CD14-positive monocyte (primary cell): ENCODE results near the gene FAM117B. TPM values are rescaled to one million over a fixed set of nuclear protein-coding genes. Genes with fewer than 3 reads are reported as not detected.

ENCODE experiments used
- DNase-seq, 3 donors: peaks; one replicate each; pipeline ENCODE4 v3.0.0-alpha.2; 2011 to 2022
- H2AFZ ChIP-seq: 2 replicates; pipeline ENCODE4 v1.6.0; 2012; ENCODE audit warnings: mild to moderate bottlenecking, low read depth, low read length, inconsistent platforms; ENCODE audit not compliant: insufficient read depth, poor library complexity, severe bottlenecking
- H3K27ac ChIP-seq, 2 donors: 1 replicate in 1 of 2; 2 replicates in 1 of 2; pipeline ENCODE4 v1.5.1; 2012 to 2013; ENCODE audit warnings: low read length in 2 of 2, control low read depth in 1 of 2, inconsistent platforms in 1 of 2, low read depth in 1 of 2, mild to moderate bottlenecking in 1 of 2
- H3K27me3 ChIP-seq, 2 donors: one replicate each; pipeline versions ENCODE4 v1.6.0 to v1.6.1; 2011 to 2013; ENCODE audit warnings: low read length in 2 of 2; ENCODE audit not compliant: control insufficient read depth in 2 of 2, insufficient read depth in 2 of 2
- H3K36me3 ChIP-seq, 2 donors: replicated peaks in 1 of 2; 1 replicate in 1 of 2; 2 replicates in 1 of 2; pipeline versions ENCODE4 v1.5.1 to v1.6.1; 2012 to 2013; ENCODE audit warnings: low read length in 2 of 2, control low read depth in 1 of 2, inconsistent platforms in 1 of 2, mild to moderate bottlenecking in 1 of 2; ENCODE audit not compliant: insufficient read depth in 2 of 2, control insufficient read depth in 1 of 2
- H3K4me1 ChIP-seq, 2 donors: 1 replicate in 1 of 2; 2 replicates in 1 of 2; pipeline versions ENCODE4 v1.5.1 to v1.6.1; 2012 to 2013; ENCODE audit warnings: low read length in 2 of 2, control low read depth in 1 of 2, inconsistent platforms in 1 of 2, mild to moderate bottlenecking in 1 of 2, moderate library complexity in 1 of 2; ENCODE audit not compliant: insufficient read depth in 2 of 2, control insufficient read depth in 1 of 2
- H3K4me2 ChIP-seq: replicated peaks from 2 replicates; pipeline ENCODE3; 2012; ENCODE audit warnings: low read length, moderate library complexity, mild to moderate bottlenecking; ENCODE audit not compliant: poor library complexity, severe bottlenecking; ENCODE audit errors: extremely low read depth
- H3K4me3 ChIP-seq, 3 experiments: fragments of 200-600 bp in 1 of 3; sonication (generic) in 1 of 3; replicated peaks in 1 of 3; 1 replicate in 2 of 3; 2 replicates in 1 of 3; pipeline ENCODE4 v1.5.1; 2011 to 2013; ENCODE audit warnings: low read length in 3 of 3, mild to moderate bottlenecking in 3 of 3, control low read depth in 2 of 3, low read depth in 2 of 3, inconsistent platforms in 1 of 3, moderate library complexity in 1 of 3
- H3K79me2 ChIP-seq: 2 replicates; pipeline ENCODE4 v1.6.0; 2012; ENCODE audit warnings: mild to moderate bottlenecking, control low read depth, inconsistent platforms, low read length, moderate library complexity; ENCODE audit not compliant: insufficient read depth
- H3K9ac ChIP-seq: 2 replicates; pipeline ENCODE4 v1.6.0; 2017; ENCODE audit warnings: low read length, mild to moderate bottlenecking; ENCODE audit not compliant: insufficient read depth, poor library complexity, severe bottlenecking
- H3K9me3 ChIP-seq, 2 donors: replicated peaks in 1 of 2; 1 replicate in 1 of 2; 2 replicates in 1 of 2; pipeline versions ENCODE4 v1.5.1 to v1.6.1; 2012 to 2013; ENCODE audit warnings: low read length in 2 of 2, control low read depth in 1 of 2; ENCODE audit not compliant: control insufficient read depth in 1 of 2, insufficient read depth in 1 of 2
- H4K20me1 ChIP-seq: 2 replicates; pipeline ENCODE4 v1.6.0; 2012; ENCODE audit warnings: mild to moderate bottlenecking, low read length, control low read depth, moderate library complexity; ENCODE audit not compliant: insufficient read depth
- H3K27ac Mint-ChIP-seq, 7 donors: one replicate each; pipeline ENCODE4 v1.8.0; 2020; ENCODE audit warnings: mild to moderate bottlenecking in 7 of 7, mixed read lengths in 7 of 7, moderate library complexity in 6 of 7, inconsistent platforms in 2 of 7
- H3K27me3 Mint-ChIP-seq, 3 donors: one replicate each; pipeline ENCODE4 v1.8.0; 2021 to 2022; ENCODE audit warnings: low read depth in 3 of 3, mild to moderate bottlenecking in 3 of 3, mixed read lengths in 3 of 3, moderate library complexity in 3 of 3, inconsistent platforms in 1 of 3
- H3K36me3 Mint-ChIP-seq, 2 donors: one replicate each; pipeline ENCODE4 v1.8.0; 2020; ENCODE audit warnings: mixed read lengths in 2 of 2, inconsistent platforms in 1 of 2, mild to moderate bottlenecking in 1 of 2
- H3K4me1 Mint-ChIP-seq: one replicate; pipeline ENCODE4 v1.8.0; 2020; ENCODE audit warnings: mild to moderate bottlenecking, mixed read lengths
- H3K4me3 Mint-ChIP-seq, 2 donors: one replicate each; pipeline ENCODE4 v1.8.0; 2020; ENCODE audit warnings: mild to moderate bottlenecking in 2 of 2, mixed read lengths in 2 of 2, moderate library complexity in 1 of 2
- H3K9me3 Mint-ChIP-seq, 7 donors: one replicate each; pipeline ENCODE4 v1.8.0; 2020 to 2022; ENCODE audit warnings: mixed read lengths in 7 of 7, mild to moderate bottlenecking in 6 of 7, moderate library complexity in 6 of 7, inconsistent platforms in 2 of 7
- CTCF ChIP-seq: fragments of 200-600 bp; IDR thresholded peaks from one replicate; pipeline ENCODE4 v1.8.0; 2022; ENCODE audit warnings: antibody characterized with exemption, mild to moderate bottlenecking
- WGBS: methylation state at CpG from one replicate; pipeline ENCODE4 v1.1.5; 2013; ENCODE audit warnings: missing lambda C conversion rate; ENCODE audit not compliant: insufficient coverage; 5-methylcytosine and 5-hydroxymethylcytosine counted together
- intact Hi-C, 2 donors: fragments of 100-400 bp; cut with micrococcal nuclease; formaldehyde crosslinking; loops; one replicate each; pipeline versions ENCODE4 v1.15.0 to v1.15.1; 2023
- polyA plus RNA-seq, 3 donors: library from polyadenylated mRNA; depleted of rRNA in 1 of 3; unstranded in 2 of 3; stranded (reverse) in 1 of 3; fragments of 300-500 nt in 2 of 3; fragments of >200 nt in 1 of 3; fragmentation: Illumina TruSeq in 2 of 3; gene quantifications; 1 replicate in 2 of 3; 2 replicates in 1 of 3; pipeline ENCODE4 v1.2.3, GENCODE V29; 2012 to 2021

Gene FAM117B
- polyA plus RNA-seq, 3 donors, result 4.6 to 5.5 (median 4.6) TPM

- no peak for TF ChIP-seq CTCF
- no CpG with 5 or more reads among the region's 2 CpGs for WGBS
- H3K9me3 Mint-ChIP-seq, result peaks cover 13 to 20% (median 16%) of the 10 kb centered on the region in 7 donors
- peaks cover 4 to 17% of the 10 kb centered on the region in 2 donors for H3K36me3 Mint-ChIP-seq
- intact Hi-C loops, result no loop called here
- peaks cover 10% of the 10 kb centered on the region for H3K79me2 ChIP-seq
- no peak overlapping the region for H3K4me3 ChIP-seq
- H3K27ac ChIP-seq, result no peak overlapping the region
- H3K4me1 ChIP-seq, result peaks cover 0 to 13% of the 10 kb centered on the region in 2 donors
- H3K27me3 ChIP-seq, result no peaks in the 10 kb centered on the region
- no peak overlapping the region for H2AFZ ChIP-seq
- no peak overlapping the region for H3K9ac ChIP-seq
- H3K27me3 Mint-ChIP-seq, result no peaks in the 10 kb centered on the region
- no peak for DNase-seq
- H3K4me2 ChIP-seq, result no peak overlapping the region
- peaks cover 0 to 5% of the 10 kb centered on the region in 2 donors for H3K36me3 ChIP-seq
- peaks cover 18% of the 10 kb centered on the region for H3K4me1 Mint-ChIP-seq
- peaks cover 8 to 9% of the 10 kb centered on the region in 2 donors for H3K9me3 ChIP-seq
- no peak overlapping the region for H3K27ac Mint-ChIP-seq
- no peak overlapping the region for H3K4me3 Mint-ChIP-seq
- peaks cover 38% of the 10 kb centered on the region for H4K20me1 ChIP-seq
Observed at GRCh38 chr2:202720226-202720625, 85.5 kb downstream of the FAM117B start.

- no peak overlapping the region for H3K4me3 Mint-ChIP-seq
- 92% methylated on average over 2 of the region's 3 CpGs for WGBS
- no peak for TF ChIP-seq CTCF
- Histone ChIP-seq H3K4me1 (peaks cover 0 to 13% of the 10 kb centered on the region in 2 donors), H3K79me2 (peaks cover 10% of the 10 kb centered on the region), H3K36me3 (peaks cover 9 to 19% of the 10 kb centered on the region in 2 donors), H2AFZ (no peak overlapping the region), H3K27ac (no peak overlapping the region), H3K4me3 (no peak overlapping the region), H3K9me3 (no peaks in the 10 kb centered on the region), H3K4me2 (no peak overlapping the region), H3K27me3 (no peaks in the 10 kb centered on the region), H3K9ac (no peak overlapping the region), H4K20me1 (peaks cover 37% of the 10 kb centered on the region)
- H3K27me3 Mint-ChIP-seq, result no peaks in the 10 kb centered on the region
- no peak overlapping the region for H3K27ac Mint-ChIP-seq
- intact Hi-C loops, result no loop called here
- peaks cover 0 to 7% (median 2%) of the 10 kb centered on the region in 7 donors for H3K9me3 Mint-ChIP-seq
- peaks cover 18% of the 10 kb centered on the region for H3K4me1 Mint-ChIP-seq
- no peak for DNase-seq
- H3K36me3 Mint-ChIP-seq, result peaks cover 11 to 23% of the 10 kb centered on the region in 2 donors
Observed at GRCh38 chr2:202721621-202722020, 86.9 kb downstream of the FAM117B start.
